Measurements from ENCODE around the gene TEX53. TPM values are rescaled to one million over a fixed set of nuclear protein-coding genes. Genes with fewer than 3 reads are reported as not detected.

Gene TEX53
- total RNA-seq, 1 donor from 2014 or later: not detected

DNA sequence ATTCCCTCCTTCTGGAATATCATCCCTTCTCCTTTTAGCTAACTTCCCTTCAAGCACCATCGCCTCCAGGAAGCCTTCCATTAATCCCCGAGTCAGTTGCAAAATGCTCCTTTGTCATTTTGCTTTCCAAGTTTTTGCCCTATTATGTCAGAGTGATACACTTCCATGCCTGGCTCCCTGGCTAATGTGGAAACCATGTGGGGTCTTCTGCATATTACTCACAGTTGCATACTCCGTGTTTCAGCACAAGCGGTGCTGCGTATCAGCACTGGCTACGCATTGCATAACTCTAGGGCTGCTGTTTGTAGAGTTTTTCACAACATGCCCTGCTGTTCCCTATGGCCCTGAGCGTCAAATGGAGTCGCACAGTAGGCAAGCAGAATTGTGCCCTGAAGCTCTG lies 1.9 kb downstream of the TEX53 start:
- Mint-ChIP-seq H3K4me1 (ENCODE audit: unreplicated experiment) (no peaks in the 10 kb centered on the region), H3K27ac (ENCODE audit: unreplicated experiment) (no peak overlapping the region), H3K4me3 (ENCODE audit: unreplicated experiment) (no peak overlapping the region)

DNA sequence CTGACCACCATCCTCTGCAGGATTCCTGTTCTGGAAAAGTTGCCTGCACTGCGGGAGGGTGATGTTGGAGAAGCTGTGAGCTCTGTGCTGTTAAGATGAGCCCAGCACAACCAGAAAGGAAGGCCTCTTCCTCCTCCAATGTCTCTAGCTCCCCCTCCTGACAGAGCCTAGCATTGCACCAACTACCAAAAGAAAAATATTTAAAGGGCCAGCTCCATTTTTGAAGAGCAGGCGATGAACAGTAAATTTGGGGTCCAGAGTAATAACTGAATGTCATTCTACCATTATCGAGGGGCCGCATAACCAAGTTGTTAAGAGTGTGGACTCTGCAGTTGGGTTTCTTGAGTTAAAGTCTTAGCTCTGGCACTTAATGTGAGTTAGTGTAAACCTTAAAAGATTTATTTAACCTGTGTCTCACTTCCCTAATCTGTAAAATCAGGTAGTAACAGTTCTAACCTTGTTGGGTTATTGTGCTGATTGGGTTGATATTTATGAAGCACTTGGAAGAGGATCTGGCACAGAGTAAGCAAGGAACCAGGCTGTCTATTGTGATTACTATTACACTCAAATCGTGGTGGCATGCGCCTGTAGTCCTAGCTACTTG lies 3.9 kb downstream of the TEX53 start:
- Mint-ChIP-seq H3K9me3 (ENCODE audit: unreplicated experiment) (no peaks in the 10 kb centered on the region), H3K4me1 (ENCODE audit: unreplicated experiment) (no peaks in the 10 kb centered on the region), H3K4me3 (ENCODE audit: unreplicated experiment) (no peak overlapping the region), H3K27me3 (ENCODE audit: unreplicated experiment) (no peaks in the 10 kb centered on the region), H3K27ac (ENCODE audit: unreplicated experiment) (no peak overlapping the region), H3K36me3 (ENCODE audit: unreplicated experiment) (peaks cover 2% of the 10 kb centered on the region)
- TF ChIP-seq, protein P1, sequence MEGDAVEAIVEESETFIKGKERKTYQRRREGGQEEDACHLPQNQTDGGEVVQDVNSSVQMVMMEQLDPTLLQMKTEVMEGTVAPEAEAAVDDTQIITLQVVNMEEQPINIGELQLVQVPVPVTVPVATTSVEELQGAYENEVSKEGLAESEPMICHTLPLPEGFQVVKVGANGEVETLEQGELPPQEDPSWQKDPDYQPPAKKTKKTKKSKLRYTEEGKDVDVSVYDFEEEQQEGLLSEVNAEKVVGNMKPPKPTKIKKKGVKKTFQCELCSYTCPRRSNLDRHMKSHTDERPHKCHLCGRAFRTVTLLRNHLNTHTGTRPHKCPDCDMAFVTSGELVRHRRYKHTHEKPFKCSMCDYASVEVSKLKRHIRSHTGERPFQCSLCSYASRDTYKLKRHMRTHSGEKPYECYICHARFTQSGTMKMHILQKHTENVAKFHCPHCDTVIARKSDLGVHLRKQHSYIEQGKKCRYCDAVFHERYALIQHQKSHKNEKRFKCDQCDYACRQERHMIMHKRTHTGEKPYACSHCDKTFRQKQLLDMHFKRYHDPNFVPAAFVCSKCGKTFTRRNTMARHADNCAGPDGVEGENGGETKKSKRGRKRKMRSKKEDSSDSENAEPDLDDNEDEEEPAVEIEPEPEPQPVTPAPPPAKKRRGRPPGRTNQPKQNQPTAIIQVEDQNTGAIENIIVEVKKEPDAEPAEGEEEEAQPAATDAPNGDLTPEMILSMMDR (IDR thresholded peaks at IDR 0.05): peak; percentile 95
- peak; percentile 91 for DNase-seq (ENCODE audit: extremely low spot score, unreplicated experiment)

More for the DNA sequence above, 1.9 kb downstream of the TEX53 start:
- Mint-ChIP-seq H3K9me3 (ENCODE audit: unreplicated experiment) (no peaks in the 10 kb centered on the region), H3K36me3 (ENCODE audit: unreplicated experiment) (peaks cover 2% of the 10 kb centered on the region), H3K27me3 (ENCODE audit: unreplicated experiment) (peaks cover 6% of the 10 kb centered on the region)
- peak; percentile 70 for DNase-seq (ENCODE audit: extremely low spot score, unreplicated experiment)
- TF ChIP-seq, protein P1 (IDR thresholded peaks at IDR 0.05): no peak

DNA sequence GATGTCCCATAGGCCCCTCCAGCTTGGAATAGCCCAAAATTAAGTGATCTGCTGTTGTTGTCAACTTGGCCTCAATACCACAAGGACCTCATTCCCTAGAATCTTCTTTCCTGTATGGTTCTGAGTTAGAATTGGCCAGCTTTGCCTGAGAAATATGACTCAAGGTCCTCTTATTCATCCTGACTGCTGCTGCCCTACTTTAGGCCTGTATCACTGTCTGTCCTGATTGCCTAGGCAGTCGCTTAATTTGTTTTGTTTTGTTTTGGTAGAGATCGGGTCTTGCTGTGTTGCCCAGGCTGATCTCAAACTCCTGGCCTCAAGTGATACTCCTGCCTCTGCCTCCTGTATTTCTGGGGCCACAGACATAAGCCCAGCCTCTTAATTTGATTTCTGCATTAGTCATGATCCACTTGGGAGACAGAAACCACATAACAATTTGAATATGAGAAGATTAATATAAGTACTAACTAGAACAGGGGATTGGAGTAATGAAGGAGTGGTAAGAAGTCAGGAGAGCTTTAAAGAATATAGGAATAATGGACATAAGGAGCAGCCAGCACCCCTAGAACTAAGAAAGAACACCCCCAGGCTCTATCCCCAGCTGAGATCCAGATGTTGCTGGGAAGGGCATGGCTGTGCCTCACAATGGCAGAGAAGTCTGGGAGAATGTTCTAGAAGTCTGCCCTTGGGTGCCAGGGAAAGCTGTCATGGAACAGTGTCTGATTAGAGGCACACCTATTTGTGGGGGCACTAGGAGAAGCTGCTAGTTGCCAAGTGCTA lies 4.6 kb downstream of the TEX53 start:
- no peak overlapping the region for H3K27ac Mint-ChIP-seq (ENCODE audit: unreplicated experiment)
- no peaks in the 10 kb centered on the region for H3K9me3 Mint-ChIP-seq (ENCODE audit: unreplicated experiment)
- TF ChIP-seq, protein P1 (IDR thresholded peaks at IDR 0.05): no peak

DNA sequence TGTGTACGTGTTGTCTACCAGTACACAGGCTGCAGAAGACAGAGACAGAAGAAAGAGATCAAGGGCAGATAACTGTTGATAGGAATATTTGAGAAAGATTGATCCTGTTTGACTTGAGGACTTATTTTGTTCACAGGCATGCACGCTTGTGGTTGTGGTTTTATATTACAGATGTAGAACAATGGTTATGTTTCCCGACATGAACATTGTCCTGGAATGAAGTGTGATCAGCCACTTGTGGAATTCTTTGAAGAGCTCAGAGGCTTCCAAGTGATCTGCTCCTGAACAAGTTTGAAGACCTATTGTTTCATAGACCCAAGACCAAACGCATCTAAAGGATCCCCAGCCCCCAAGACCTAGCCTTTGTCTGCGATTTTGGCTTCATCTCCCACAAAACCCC lies 13.7 kb downstream of the TEX53 start:
- Mint-ChIP-seq H3K9me3 (ENCODE audit: unreplicated experiment) (peaks cover 9% of the 10 kb centered on the region), H3K27ac (ENCODE audit: unreplicated experiment) (no peak overlapping the region)
- TF ChIP-seq, protein P1 (IDR thresholded peaks at IDR 0.05): no peak

More for the DNA sequence above, 4.6 kb downstream of the TEX53 start:
- no peak overlapping the region for H3K4me3 Mint-ChIP-seq (ENCODE audit: unreplicated experiment)
- H3K4me1 Mint-ChIP-seq (ENCODE audit: unreplicated experiment): no peaks in the 10 kb centered on the region
- peak; percentile 6 for DNase-seq (ENCODE audit: extremely low spot score, unreplicated experiment)
- H3K36me3 Mint-ChIP-seq (ENCODE audit: unreplicated experiment): peaks cover 4% of the 10 kb centered on the region
- H3K27me3 Mint-ChIP-seq (ENCODE audit: unreplicated experiment): no peaks in the 10 kb centered on the region

DNA sequence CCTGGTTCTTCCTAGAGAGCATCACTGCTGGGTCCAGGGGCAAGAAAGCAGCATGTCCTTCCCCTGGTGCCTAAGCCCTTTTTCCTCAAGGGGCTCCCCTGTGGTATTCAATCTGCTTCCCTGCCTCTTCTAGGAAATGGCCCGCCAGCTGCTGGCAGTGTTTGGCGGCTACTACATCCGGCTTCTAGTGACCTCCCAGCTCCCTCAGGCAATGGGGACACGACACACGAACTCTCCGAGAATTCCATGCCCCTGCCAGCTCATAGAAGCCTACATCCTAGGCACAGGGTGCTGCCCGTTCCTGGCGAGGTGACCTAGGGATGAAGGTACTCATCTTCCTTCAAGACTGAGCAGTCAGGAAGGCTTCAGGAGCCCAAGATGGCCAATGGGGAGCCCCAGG lies 14.6 kb downstream of the TEX53 start:
- no peak for DNase-seq (ENCODE audit: extremely low spot score, unreplicated experiment)
- no peaks in the 10 kb centered on the region for H3K4me1 Mint-ChIP-seq (ENCODE audit: unreplicated experiment)
- peaks cover 9% of the 10 kb centered on the region for H3K9me3 Mint-ChIP-seq (ENCODE audit: unreplicated experiment)
- TF ChIP-seq, protein P1 (IDR thresholded peaks at IDR 0.05): no peak
- no peaks in the 10 kb centered on the region for H3K27me3 Mint-ChIP-seq (ENCODE audit: unreplicated experiment)
- H3K27ac Mint-ChIP-seq (ENCODE audit: unreplicated experiment): no peak overlapping the region
- no peak overlapping the region for H3K4me3 Mint-ChIP-seq (ENCODE audit: unreplicated experiment)
- peaks cover 62% of the 10 kb centered on the region for H3K36me3 Mint-ChIP-seq (ENCODE audit: unreplicated experiment)

More for the DNA sequence above, 13.7 kb downstream of the TEX53 start:
- Mint-ChIP-seq H3K4me1 (ENCODE audit: unreplicated experiment) (no peaks in the 10 kb centered on the region), H3K27me3 (ENCODE audit: unreplicated experiment) (no peaks in the 10 kb centered on the region), H3K4me3 (ENCODE audit: unreplicated experiment) (no peak overlapping the region), H3K36me3 (ENCODE audit: unreplicated experiment) (peaks cover 59% of the 10 kb centered on the region)
- DNase-seq (ENCODE audit: extremely low spot score, unreplicated experiment): no peak
